D721Med (cell line): ENCODE results near the gene SLC25A53.

Experiments
- DNase-seq: peaks from one replicate; pipeline ENCODE4 v3.0.0; 2011; ENCODE audit warnings: low spot score; ENCODE audit not compliant: insufficient read length
- FAIRE-seq: peaks from 2 replicates; lab custom pipeline; 2011; peaks lifted over from hg19 to GRCh38; lab: Jason Lieb, UNC
- TF ChIP-seq, protein P1 (sequence below): IDR thresholded peaks from 2 replicates; pipeline ENCODE4 v1.5.1; 2012; ENCODE audit warnings: mild to moderate bottlenecking, control low read depth; ENCODE audit not compliant: insufficient read depth; ENCODE audit errors: missing control alignments

SLC25A53 gene

DNA sequence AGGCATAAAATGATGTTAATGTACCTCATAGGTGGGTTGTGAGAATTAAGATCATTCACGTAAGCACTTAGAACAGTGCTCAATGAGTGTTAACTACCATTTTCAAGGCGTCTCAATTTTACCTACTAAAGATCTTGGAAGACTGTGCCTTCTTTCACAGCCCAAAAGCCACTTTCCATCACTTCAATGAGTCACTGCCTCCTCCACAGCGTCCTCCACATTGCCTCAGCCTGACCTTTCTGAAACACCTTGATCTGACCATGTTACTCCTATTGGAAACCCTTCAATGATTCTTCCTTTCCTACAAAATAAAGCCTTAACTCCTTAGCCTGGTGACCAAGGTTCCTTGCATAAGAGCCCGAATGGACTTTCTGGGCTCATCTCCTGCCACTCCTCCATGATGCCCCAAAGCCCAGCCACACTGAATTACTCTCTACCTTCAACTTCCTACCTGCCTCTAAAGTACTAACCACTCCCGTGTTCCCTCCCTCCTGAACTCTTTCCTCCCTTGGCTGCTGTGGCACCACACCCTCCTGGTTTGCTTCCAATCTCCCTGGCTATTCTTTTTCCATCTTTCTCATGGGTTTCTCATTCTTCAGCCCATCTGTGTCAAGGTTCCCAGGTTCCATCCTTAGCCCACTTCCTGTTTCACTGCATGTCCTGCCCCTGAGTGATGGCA, 22.1 kb downstream of the SLC25A53 start:
- DNase-seq (no peak), FAIRE-seq (no peak)
- TF ChIP-seq, protein P1, sequence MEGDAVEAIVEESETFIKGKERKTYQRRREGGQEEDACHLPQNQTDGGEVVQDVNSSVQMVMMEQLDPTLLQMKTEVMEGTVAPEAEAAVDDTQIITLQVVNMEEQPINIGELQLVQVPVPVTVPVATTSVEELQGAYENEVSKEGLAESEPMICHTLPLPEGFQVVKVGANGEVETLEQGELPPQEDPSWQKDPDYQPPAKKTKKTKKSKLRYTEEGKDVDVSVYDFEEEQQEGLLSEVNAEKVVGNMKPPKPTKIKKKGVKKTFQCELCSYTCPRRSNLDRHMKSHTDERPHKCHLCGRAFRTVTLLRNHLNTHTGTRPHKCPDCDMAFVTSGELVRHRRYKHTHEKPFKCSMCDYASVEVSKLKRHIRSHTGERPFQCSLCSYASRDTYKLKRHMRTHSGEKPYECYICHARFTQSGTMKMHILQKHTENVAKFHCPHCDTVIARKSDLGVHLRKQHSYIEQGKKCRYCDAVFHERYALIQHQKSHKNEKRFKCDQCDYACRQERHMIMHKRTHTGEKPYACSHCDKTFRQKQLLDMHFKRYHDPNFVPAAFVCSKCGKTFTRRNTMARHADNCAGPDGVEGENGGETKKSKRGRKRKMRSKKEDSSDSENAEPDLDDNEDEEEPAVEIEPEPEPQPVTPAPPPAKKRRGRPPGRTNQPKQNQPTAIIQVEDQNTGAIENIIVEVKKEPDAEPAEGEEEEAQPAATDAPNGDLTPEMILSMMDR: no peak

DNA sequence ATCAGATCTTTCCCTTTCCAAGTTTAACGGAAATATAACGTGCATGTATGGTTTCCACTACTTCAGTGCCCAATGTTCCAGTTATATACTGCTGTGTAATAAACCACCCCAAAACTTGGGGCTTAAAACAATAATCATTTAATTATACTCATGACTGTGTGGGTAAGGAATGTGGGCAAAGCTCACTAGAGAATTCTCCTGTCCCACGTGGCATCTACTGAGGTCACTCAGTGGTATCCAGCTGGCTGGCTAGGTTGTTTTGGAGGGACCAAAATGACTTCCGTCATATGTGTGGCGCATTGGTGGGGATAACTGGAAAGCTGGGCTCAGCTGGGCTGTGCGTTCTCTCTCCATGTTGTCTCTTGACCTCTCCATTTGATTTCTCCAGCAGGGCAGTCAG, 26.0 kb downstream of the SLC25A53 start:
- DNase-seq: no peak
- TF ChIP-seq, protein P1: no peak
- no peak for FAIRE-seq

DNA sequence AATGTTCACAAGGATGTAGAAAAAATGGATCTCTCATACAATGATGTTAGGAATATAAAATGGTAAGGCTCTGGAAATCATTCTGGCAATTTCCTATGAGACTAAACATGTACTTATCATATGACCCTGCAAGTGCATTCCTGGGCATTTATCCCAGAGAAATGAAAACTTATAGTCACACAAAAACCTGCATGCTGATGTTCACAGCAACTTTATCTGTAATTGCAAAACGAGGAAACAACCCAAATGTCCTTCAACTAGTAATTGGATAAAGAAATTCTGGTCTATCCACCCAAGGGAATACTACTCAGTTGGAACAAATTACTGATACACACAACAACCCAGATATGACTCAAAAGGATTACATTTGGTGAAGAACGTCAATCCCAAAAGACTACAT, 30.0 kb downstream of the SLC25A53 start:
- TF ChIP-seq, protein P1: no peak
- DNase-seq: no peak
- FAIRE-seq: no peak

DNA sequence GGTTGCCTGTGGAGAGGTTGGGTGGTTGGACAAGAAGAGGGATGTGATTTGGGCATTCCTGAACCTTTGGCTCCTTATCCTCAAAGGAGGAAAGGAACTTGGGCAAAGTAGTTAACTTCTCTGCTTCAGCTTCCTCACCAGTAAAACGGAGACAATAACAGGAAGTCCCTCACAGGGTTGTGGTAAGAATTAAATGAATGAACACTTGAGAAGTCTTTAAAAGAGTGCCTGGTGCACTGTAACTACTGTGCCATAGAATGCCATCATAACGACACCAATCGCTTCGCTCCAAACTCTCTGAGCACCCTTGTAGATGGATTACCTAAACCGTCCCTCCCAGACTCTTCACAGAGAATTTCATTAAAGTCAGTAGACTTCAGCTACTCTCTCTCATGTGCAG, 34.0 kb downstream of the SLC25A53 start:
- FAIRE-seq (no peak), DNase-seq (no peak)
- TF ChIP-seq, protein P1: no peak

DNA sequence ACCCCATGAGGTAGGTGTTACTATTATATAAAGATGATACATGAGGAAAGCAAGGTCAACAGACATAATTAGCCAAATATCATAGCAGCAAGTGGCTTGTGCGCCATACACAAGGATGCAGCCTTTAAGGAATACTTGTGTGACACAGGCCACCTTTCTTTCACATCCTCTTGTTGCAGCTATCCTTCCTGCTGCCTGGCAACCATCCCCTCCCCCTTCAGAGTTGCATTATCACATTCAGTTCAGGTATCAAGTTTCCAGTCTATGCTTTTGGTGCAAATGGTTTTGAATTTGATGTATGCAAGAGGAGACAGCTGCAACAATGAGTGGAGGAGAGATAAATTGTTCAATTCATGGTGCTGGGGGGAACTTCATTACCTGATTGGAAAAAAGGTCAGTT, 38.0 kb downstream of the SLC25A53 start:
- FAIRE-seq (peak; percentile 11), DNase-seq (no peak)
- TF ChIP-seq, protein P1: no peak

DNA sequence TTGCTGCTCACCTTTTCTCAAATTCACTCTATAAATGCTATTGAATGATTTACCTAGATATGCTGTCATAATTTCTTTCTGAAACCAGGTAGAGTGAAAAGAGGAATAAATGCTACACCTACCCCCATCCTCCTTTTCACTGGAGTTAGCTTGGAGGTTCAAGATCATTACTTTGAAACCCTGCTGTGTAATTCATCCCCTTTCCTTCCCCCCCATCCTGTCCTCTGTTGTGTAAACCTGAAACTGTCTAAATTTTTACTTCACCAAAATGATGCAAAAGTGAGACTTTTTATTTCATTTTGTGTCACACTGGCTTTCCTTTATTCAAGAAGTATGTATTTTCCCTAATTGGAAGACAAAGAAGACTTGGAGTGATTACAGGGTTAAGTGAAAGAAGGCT, 39.0 kb downstream of the SLC25A53 start:
- DNase-seq: no peak
- FAIRE-seq: no peak
- TF ChIP-seq, protein P1: no peak

DNA sequence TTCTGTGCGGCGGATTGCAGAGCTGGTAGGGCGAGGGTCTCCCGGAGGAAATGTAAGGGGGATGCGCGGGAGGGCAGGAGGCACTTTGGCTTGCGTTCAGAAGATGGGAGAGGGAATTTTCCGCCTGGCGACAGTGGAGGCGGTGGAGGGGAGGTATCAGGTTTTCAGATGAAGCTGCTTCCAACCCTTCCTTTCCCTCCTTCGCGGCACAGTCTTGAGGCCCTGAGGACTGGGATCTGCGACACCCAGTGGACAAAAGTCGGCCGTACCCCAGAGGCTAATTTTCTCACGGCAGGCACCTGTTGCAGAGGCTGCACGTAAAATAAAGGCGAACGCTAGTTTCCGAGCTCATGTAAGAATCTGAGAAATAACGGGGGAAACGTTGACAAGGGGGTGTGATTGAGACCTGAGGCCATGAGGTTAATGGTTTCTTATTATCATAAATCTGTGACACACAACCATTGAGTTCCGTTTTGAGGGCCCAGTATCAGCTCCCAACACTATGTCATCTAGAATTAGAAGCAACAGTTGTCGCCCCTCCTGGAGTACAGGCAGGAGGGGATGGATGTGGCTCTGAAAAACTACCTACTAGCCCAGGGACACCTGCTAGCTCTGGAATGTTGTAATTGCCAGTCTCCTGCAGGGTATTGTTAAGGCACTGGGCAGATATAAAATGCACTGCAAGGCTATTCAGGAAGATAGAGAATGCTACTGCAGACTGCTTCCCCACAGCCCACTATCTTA, 43.4 kb downstream of the SLC25A53 start:
- TF ChIP-seq, protein P1: peak; percentile 45
- FAIRE-seq: no peak
- no peak for DNase-seq
